HCT116 (cell line): Measurements from ENCODE around the gene UBE2Q2. TPM values are rescaled to one million over a fixed set of nuclear protein-coding genes. Genes with fewer than 3 reads are reported as not detected.

Experiments
- ATAC-seq: fragments of 200-7000 bp; cut with Tn5 transposase; 2 replicates; pipeline ENCODE4 v1.9.1; 2020; ENCODE audit warnings: mild to moderate bottlenecking, moderate library complexity
- BruUV-seq: library from RNA; stranded (reverse); fragments of 400-500 nt; replicated peaks from 2 replicates; lab custom pipeline; 2021; lab: Mats Ljungman, UMichigan
- CTCF ChIA-PET: fragments of 300-600 bp; sonication (Branson Sonifier 250); formaldehyde crosslinking; loops from one replicate; lab custom pipeline; 2021; ENCODE audit warnings: antibody characterized with exemption; lab: Charles Lee
- POLR2A ChIA-PET: fragments of 300-600, 350-600 bp; sonication (Branson Sonifier 250); formaldehyde crosslinking; loops from one replicate; lab custom pipeline; 2021; ENCODE audit warnings: antibody characterized with exemption; lab: Charles Lee
- RAD21 ChIA-PET, 2 experiments: fragments of 300-600 bp; sonication (Branson Sonifier 250); formaldehyde crosslinking; loops; one replicate each; lab custom pipeline; 2023; ENCODE audit warnings: low total read pairs in 2 of 2; ENCODE audit not compliant: uncharacterized antibody in 2 of 2, unreplicated experiment in 2 of 2, low non-redundant PET in 1 of 2; lab: Charles Lee
- DNase-seq: peaks from one replicate; pipeline ENCODE4 v3.0.0-alpha.2; 2010; ENCODE audit warnings: low read depth, low spot score
- H2AFZ ChIP-seq: fragments of 200-600 bp; shearing (Covaris generic), sonication (generic); 2 replicates; pipeline ENCODE4 v1.6.1; 2017; ENCODE audit warnings: low read depth, mixed run types, mixed read lengths, antibody characterized with exemption, low read length; ENCODE audit not compliant: poor library complexity, severe bottlenecking
- H3K27ac ChIP-seq: 2 replicates; pipeline ENCODE4 v1.5.1; 2012; ENCODE audit warnings: low read depth, low read length
- H3K27me3 ChIP-seq: fragments of 200-600 bp; sonication (generic); 2 replicates; pipeline ENCODE4 v1.6.1; 2016; ENCODE audit warnings: mixed run types, low read length, mixed read lengths; ENCODE audit not compliant: insufficient read depth
- H3K36me3 ChIP-seq, 2 experiments: fragments of 200-500 bp in 1 of 2; fragments of 200-600 bp in 1 of 2; sonication (Bioruptor generic) in 1 of 2; sonication (generic) in 1 of 2; 2 replicates each; pipeline versions ENCODE4 v1.5.1 to v1.6.1; 2014 to 2016; ENCODE audit warnings: low read length in 2 of 2, inconsistent platforms in 1 of 2, mixed read lengths in 1 of 2, mixed run types in 1 of 2; ENCODE audit not compliant: insufficient read depth in 2 of 2, control insufficient read depth in 1 of 2
- H3K4me1 ChIP-seq, 2 experiments: fragments of 200-600 bp in 1 of 2; sonication (generic) in 1 of 2; 2 replicates each; pipeline versions ENCODE4 v1.5.1 to v1.6.1; 2012 to 2017; ENCODE audit warnings: low read length in 2 of 2, inconsistent platforms in 1 of 2, mild to moderate bottlenecking in 1 of 2, mixed read lengths in 1 of 2, mixed run types in 1 of 2, moderate library complexity in 1 of 2; ENCODE audit not compliant: insufficient read depth in 2 of 2, control insufficient read depth in 1 of 2
- H3K4me2 ChIP-seq: fragments of 200-600 bp; sonication (generic); 2 replicates; pipeline ENCODE4 v1.6.1; 2017; ENCODE audit warnings: mixed run types, low read length, mixed read lengths
- H3K4me3 ChIP-seq, 2 experiments: fragments of 200-600 bp in 1 of 2; sonication (generic) in 1 of 2; replicated peaks in 1 of 2; 2 replicates each; pipeline ENCODE4 v1.5.1; 2011 to 2016; ENCODE audit warnings: low read length in 2 of 2, control low read depth in 1 of 2, low read depth in 1 of 2, mild to moderate bottlenecking in 1 of 2, mixed read lengths in 1 of 2, mixed run types in 1 of 2
- H3K79me2 ChIP-seq: fragments of 200-600 bp; sonication (generic); 2 replicates; pipeline ENCODE4 v1.6.1; 2017; ENCODE audit warnings: mild to moderate bottlenecking, mixed run types, low read length, moderate library complexity, mixed read lengths; ENCODE audit not compliant: insufficient read depth
- H3K9ac ChIP-seq: fragments of 200-600 bp; sonication (generic); 2 replicates; pipeline ENCODE4 v1.6.1; 2016; ENCODE audit warnings: low read length, mixed read lengths
- H3K9me2 ChIP-seq: fragments of 200-600 bp; sonication (generic), shearing (Covaris generic); 2 replicates; pipeline ENCODE4 v1.6.1; 2017; ENCODE audit warnings: mixed run types, mild to moderate bottlenecking, moderate library complexity; ENCODE audit not compliant: insufficient read depth
- H3K9me3 ChIP-seq, 2 experiments: fragments of 200-500 bp in 1 of 2; fragments of 200-600 bp in 1 of 2; sonication (Bioruptor generic) in 1 of 2; sonication (generic) in 1 of 2; 2 replicates each; pipeline ENCODE4 v1.6.1; 2014 to 2017; ENCODE audit warnings: low read length in 2 of 2, mixed read lengths in 2 of 2, inconsistent platforms in 1 of 2, low read depth in 1 of 2, mild to moderate bottlenecking in 1 of 2, mixed run types in 1 of 2, moderate library complexity in 1 of 2; ENCODE audit not compliant: control insufficient read depth in 1 of 2, insufficient read depth in 1 of 2
- H4K20me1 ChIP-seq: fragments of 200-600 bp; sonication (generic), shearing (Covaris generic); 2 replicates; pipeline ENCODE4 v1.6.1; 2017; ENCODE audit warnings: mixed run types, mild to moderate bottlenecking, moderate library complexity; ENCODE audit not compliant: insufficient read depth
- CBX3 ChIP-seq: IDR thresholded peaks from 2 replicates; pipeline ENCODE4 v1.6.1; 2012; ENCODE audit warnings: low read depth
- CTCF ChIP-seq, 3 experiments: fragments of 200-600 bp in 1 of 3; sonication (generic) in 1 of 3; IDR thresholded peaks in 2 of 3; conservative IDR thresholded peaks in 1 of 3; 2 replicates each; pipeline ENCODE4 v1.5.1; 2012 to 2017; ENCODE audit warnings: low read depth in 2 of 3, low read length in 2 of 3, antibody characterized with exemption in 1 of 3, borderline replicate concordance in 1 of 3, control low read depth in 1 of 3, mild to moderate bottlenecking in 1 of 3, mixed read lengths in 1 of 3, mixed run types in 1 of 3, moderate library complexity in 1 of 3; ENCODE audit not compliant: insufficient read depth in 1 of 3
- EZH2 ChIP-seq: fragments of 200-600 bp; sonication (generic); IDR thresholded peaks from 2 replicates; pipeline ENCODE4 v1.6.1; 2017; ENCODE audit warnings: antibody characterized with exemption, mixed run types
- EZH2phosphoT487 ChIP-seq: fragments of 200-600 bp; IDR thresholded peaks from 2 replicates; pipeline ENCODE4 v1.6.1; 2018; ENCODE audit warnings: antibody characterized with exemption, borderline replicate concordance
- FOSL1 ChIP-seq: IDR thresholded peaks from 2 replicates; pipeline ENCODE4 v1.6.1; 2012; ENCODE audit warnings: low read depth
- JUND ChIP-seq: IDR thresholded peaks from 2 replicates; pipeline ENCODE4 v1.6.1; 2012
- POLR2A ChIP-seq: IDR thresholded peaks from 2 replicates; pipeline ENCODE4 v1.7.0; 2011; ENCODE audit warnings: borderline replicate concordance; ENCODE audit not compliant: insufficient read depth, insufficient read length; ENCODE audit errors: extremely low read depth
- POLR2AphosphoS5 ChIP-seq: IDR thresholded peaks from 2 replicates; pipeline ENCODE4 v1.6.1; 2011; ENCODE audit warnings: mild to moderate bottlenecking, low read depth, low read length, moderate library complexity
- REST ChIP-seq: IDR thresholded peaks from 2 replicates; pipeline ENCODE4 v1.6.1; 2012; ENCODE audit warnings: low read depth
- SIN3A ChIP-seq: IDR thresholded peaks from 2 replicates; pipeline ENCODE4 v1.6.1; 2012; ENCODE audit warnings: low read depth
- TCF7L2 ChIP-seq: IDR thresholded peaks from 2 replicates; pipeline ENCODE4 v1.7.0; 2011; ENCODE audit warnings: borderline replicate concordance, inconsistent platforms; ENCODE audit not compliant: insufficient read depth, insufficient read length; ENCODE audit errors: extremely low read depth
- ZNF274 ChIP-seq: fragments of 200-500 bp; sonication (Bioruptor generic); IDR thresholded peaks from 2 replicates; pipeline ENCODE4 v1.6.1; 2014; ENCODE audit warnings: mild to moderate bottlenecking, low read depth, low read length, inconsistent platforms
- intact Hi-C: fragments of 100-400 bp; cut with micrococcal nuclease; formaldehyde crosslinking; loops from 2 replicates; pipeline ENCODE4 v1.10.0; 2022
- total RNA-seq: library from RNA; stranded (reverse); gene quantifications from one replicate; pipeline ENCODE4 v1.2.1, GENCODE V29; 2021; ENCODE audit not compliant: unreplicated experiment

UBE2Q2 gene
- total RNA-seq, 1 experiment from 2014 or later: 12.3 TPM

GRCh38 chr15:75943246-75943645 lies 100.0 kb downstream of the UBE2Q2 start:
- H2AFZ ChIP-seq: no peak overlapping the region
- no peaks in the 10 kb centered on the region for H3K79me2 ChIP-seq
- TF ChIP-seq EZH2phosphoT487 (no peak), CBX3 (no peak), POLR2AphosphoS5 (no peak), CTCF (IDR thresholded peaks at IDR 0.05 in 2 of 3, conservative IDR thresholded peaks at IDR 0.05 in 1 of 3; ENCODE audit: borderline replicate concordance in 1 of 3, insufficient read depth in 1 of 3, low read depth in 2 of 3, low read length in 2 of 3) (no peak), EZH2 (no peak), ZNF274 (no peak), REST (no peak), SIN3A (no peak), JUND (no peak), TCF7L2 (no peak), FOSL1 (no peak), POLR2A (no peak)
- H3K9ac ChIP-seq: no peak overlapping the region
- ChIA-PET RAD21 (no interaction called here), POLR2A (no interaction called here), CTCF (no interaction called here)
- BruUV-seq: no TSS peak
- DNase-seq (no peak), ATAC-seq (no peak)
- intact Hi-C loops: no loop called here
- no peaks in the 10 kb centered on the region for H4K20me1 ChIP-seq
- 0 out of 4 replicates have a peak, but pooled peaks cover 0 to 5% of the 10 kb centered on the region in 2 experiments for H3K36me3 ChIP-seq
- H3K9me3 ChIP-seq: no peaks in the 10 kb centered on the region
- no peaks in the 10 kb centered on the region for H3K9me2 ChIP-seq
- no peak overlapping the region for H3K4me3 ChIP-seq
- no peaks in the 10 kb centered on the region for H3K27me3 ChIP-seq
- no peak overlapping the region for H3K27ac ChIP-seq
- H3K4me1 ChIP-seq: no peaks in the 10 kb centered on the region
- H3K4me2 ChIP-seq: no peak overlapping the region
